ENCODE results near the gene MAGI3. TPM values are rescaled to one million over a fixed set of nuclear protein-coding genes. Genes with fewer than 3 reads are reported as not detected.

The MAGI3 gene
- total RNA-seq, 4 donors from 2014 or later: 7.6 to 19.3 (median 15.6) TPM

GRCh38 chr1:113686891-113687618 is 296.7 kb downstream of the MAGI3 start:
- ATAC-seq (ENCODE audit: low FRiP score): no peak
- DNase-seq (ENCODE audit: low spot score): no peak
- TF ChIP-seq CTCF (IDR thresholded peaks at IDR 0.05): no peak

GRCh38 chr1:113691184-113691583 is 300.9 kb downstream of the MAGI3 start:
- DNase-seq (ENCODE audit: low spot score): no peak
- TF ChIP-seq CTCF (IDR thresholded peaks at IDR 0.05): no peak
- ATAC-seq (ENCODE audit: low FRiP score): no peak

- TF ChIP-seq CTCF (IDR thresholded peaks at IDR 0.05): no peak
- no peak for ATAC-seq (ENCODE audit: low FRiP score)
- no peak for DNase-seq (ENCODE audit: low spot score)
These were observed 302.0 kb downstream of the MAGI3 start for GRCh38 chr1:113692342-113692741.

- no peak for ATAC-seq (ENCODE audit: low FRiP score)
- no peak for DNase-seq (ENCODE audit: low spot score)
- TF ChIP-seq CTCF (IDR thresholded peaks at IDR 0.05): no peak
These were observed 302.6 kb downstream of the MAGI3 start for GRCh38 chr1:113692824-113693431.

GRCh38 chr1:113694910-113695309 is 304.6 kb downstream of the MAGI3 start:
- ATAC-seq (ENCODE audit: low FRiP score) (no peak), DNase-seq (ENCODE audit: low spot score) (no peak)
- TF ChIP-seq CTCF (IDR thresholded peaks at IDR 0.05): no peak

- TF ChIP-seq CTCF (IDR thresholded peaks at IDR 0.05): no peak
- no peak for ATAC-seq (ENCODE audit: low FRiP score)
These were observed 311.1 kb downstream of the MAGI3 start for GRCh38 chr1:113701429-113701828.

More at GRCh38 chr1:113701429-113701828, 311.1 kb downstream of the MAGI3 start:
- no peak for DNase-seq (ENCODE audit: low spot score)
